Endothelial cell of umbilical vein (primary cell): Measurements from ENCODE around the gene ELL2. TPM values are rescaled to one million over a fixed set of nuclear protein-coding genes. Genes with fewer than 3 reads are reported as not detected.

ENCODE experiments used
- BruUV-seq: library from RNA; stranded (reverse); fragments of 400-500 nt; replicated peaks from 2 replicates; lab custom pipeline; 2021; lab: Mats Ljungman, UMichigan
- CTCF ChIA-PET: fragments of 300-600, 350-600 bp; sonication (Branson Sonifier 250); formaldehyde crosslinking; loops from one replicate; lab custom pipeline; 2021; ENCODE audit warnings: antibody characterized with exemption, inconsistent platforms; lab: Charles Lee
- POLR2A ChIA-PET: fragments of 300-600, 350-600 bp; sonication (Branson Sonifier 250); formaldehyde crosslinking; loops from one replicate; lab custom pipeline; 2021; ENCODE audit warnings: antibody characterized with exemption, inconsistent platforms; lab: Charles Lee
- DNase-seq: peaks from one replicate; pipeline ENCODE4 v3.0.0-alpha.2; 2011; ENCODE audit warnings: low read depth, low spot score
- FAIRE-seq: peaks from 2 replicates; lab custom pipeline; 2011; peaks lifted over from hg19 to GRCh38; lab: Jason Lieb, UNC
- H2AFZ ChIP-seq: 2 replicates; pipeline ENCODE4 v1.6.0; 2012; ENCODE audit warnings: low read depth, low read length, control low read depth, inconsistent platforms
- H3K27ac ChIP-seq: 2 replicates; pipeline ENCODE4 v1.5.1; 2011; ENCODE audit warnings: low read depth, mild to moderate bottlenecking, control low read depth, low read length, moderate library complexity; ENCODE audit not compliant: insufficient read depth
- H3K27me3 ChIP-seq, 2 experiments: 2 replicates each; pipeline versions ENCODE4 v1.6.0 to v1.6.1; 2011; ENCODE audit warnings: low read length in 2 of 2, mixed read lengths in 1 of 2; ENCODE audit not compliant: control insufficient read depth in 2 of 2, insufficient read depth in 2 of 2
- H3K36me3 ChIP-seq, 2 experiments: 2 replicates in 1 of 2; 3 replicates in 1 of 2; pipeline ENCODE4 v1.5.1; 2011; ENCODE audit warnings: low read length in 2 of 2, mild to moderate bottlenecking in 1 of 2, moderate library complexity in 1 of 2; ENCODE audit not compliant: control insufficient read depth in 2 of 2, insufficient read depth in 2 of 2; ENCODE audit errors: extremely low read depth in 1 of 2
- H3K4me1 ChIP-seq: 3 replicates; pipeline ENCODE4 v1.5.1; 2011; ENCODE audit warnings: mild to moderate bottlenecking, low read length; ENCODE audit not compliant: control insufficient read depth, insufficient read depth; ENCODE audit errors: extremely low read depth
- H3K4me2 ChIP-seq: 2 replicates; pipeline ENCODE4 v1.6.1; 2011; ENCODE audit warnings: low read length, control low read depth, mixed read lengths; ENCODE audit not compliant: insufficient read depth
- H3K4me3 ChIP-seq, 3 experiments: fragments of 200-600 bp in 1 of 3; sonication (generic), shearing (Covaris generic) in 1 of 3; replicated peaks in 1 of 3; 2 replicates each; pipeline ENCODE4 v1.5.1; 2011 to 2016; ENCODE audit warnings: control low read depth in 3 of 3, low read length in 3 of 3, mild to moderate bottlenecking in 2 of 3, inconsistent platforms in 1 of 3, low read depth in 1 of 3, moderate library complexity in 1 of 3; ENCODE audit not compliant: insufficient read depth in 1 of 3
- H3K79me2 ChIP-seq: 2 replicates; pipeline ENCODE4 v1.6.0; 2012; ENCODE audit warnings: low read length, inconsistent platforms; ENCODE audit not compliant: control insufficient read depth, insufficient read depth
- H3K9ac ChIP-seq: replicated peaks from 2 replicates; pipeline ENCODE3; 2011; ENCODE audit warnings: low read length, control low read depth; ENCODE audit not compliant: insufficient read depth; ENCODE audit errors: extremely low read depth
- H3K9me1 ChIP-seq: replicated peaks from 3 replicates; pipeline ENCODE4 v1.6.0; 2011; ENCODE audit warnings: mild to moderate bottlenecking, low read length; ENCODE audit not compliant: control insufficient read depth, insufficient read depth; ENCODE audit errors: extremely low read depth
- H3K9me3 ChIP-seq: replicated peaks from 2 replicates; pipeline ENCODE4 v1.5.1; 2012; ENCODE audit warnings: low read length, inconsistent platforms; ENCODE audit not compliant: control insufficient read depth, insufficient read depth
- H4K20me1 ChIP-seq: replicated peaks from 2 replicates; pipeline ENCODE3; 2011; ENCODE audit warnings: mild to moderate bottlenecking, low read length; ENCODE audit not compliant: control insufficient read depth, insufficient read depth; ENCODE audit errors: extremely low read depth
- EZH2 ChIP-seq: IDR thresholded peaks from 2 replicates; pipeline ENCODE4 v1.6.1; 2012; ENCODE audit warnings: borderline replicate concordance, low read depth, mild to moderate bottlenecking, moderate library complexity, low read length, inconsistent platforms; ENCODE audit not compliant: severe bottlenecking
- FOS ChIP-seq: IDR thresholded peaks from 2 replicates; pipeline ENCODE4 v1.6.1; 2011; ENCODE audit warnings: mild to moderate bottlenecking, low read length, moderate library complexity, borderline replicate concordance; ENCODE audit not compliant: insufficient read depth
- GATA2 ChIP-seq: IDR thresholded peaks from 2 replicates; pipeline ENCODE4 v1.7.0; 2011; ENCODE audit warnings: low read depth, mild to moderate bottlenecking, moderate library complexity, mixed read lengths, low read length; ENCODE audit not compliant: insufficient read length, insufficient read depth
- JUN ChIP-seq: IDR thresholded peaks from 2 replicates; pipeline ENCODE4 v1.6.1; 2011; ENCODE audit warnings: borderline replicate concordance, low read depth; ENCODE audit not compliant: insufficient read length, insufficient read depth
- MAX ChIP-seq: IDR thresholded peaks from 2 replicates; pipeline ENCODE4 v1.6.1; 2011; ENCODE audit not compliant: insufficient read depth, insufficient read length
- MYC ChIP-seq: IDR thresholded peaks from one replicate; pipeline ENCODE4 v1.6.1; 2011; ENCODE audit warnings: mild to moderate bottlenecking, low read depth, low read length
- POLR2A ChIP-seq: IDR thresholded peaks from 2 replicates; pipeline ENCODE4 v1.6.1; 2012; ENCODE audit warnings: low read depth, mild to moderate bottlenecking, control low read depth, low read length
- POLR2AphosphoS5 ChIP-seq: IDR thresholded peaks from 2 replicates; pipeline ENCODE4 v1.6.1; 2012; ENCODE audit warnings: low read depth, mild to moderate bottlenecking, control low read depth, low read length, moderate library complexity; ENCODE audit not compliant: insufficient read depth
- dilution Hi-C: fragments of 300-500 bp; cut with MboI; formaldehyde crosslinking; loops from one replicate; pipeline ENCODE4 v1.15.0; 2019; ENCODE audit warnings: low sequenced_read_pairs; ENCODE audit not compliant: extremely low pct_ligation_motif_present
- intact Hi-C: fragments of 100-400 bp; cut with micrococcal nuclease; formaldehyde crosslinking; loops from one replicate; pipeline ENCODE4 v1.10.0; 2022
- polyA plus RNA-seq, 4 experiments: library from polyadenylated mRNA; depleted of rRNA in 3 of 4; stranded (reverse) in 3 of 4; unstranded in 1 of 4; fragments of >200 nt; gene quantifications; 2 replicates each; pipeline versions ENCODE4 v1.2.1 to v1.2.3, GENCODE V29; 2011 to 2012; ENCODE audit warnings: missing spikeins in 1 of 4
- total RNA-seq: library from RNA; stranded (reverse); gene quantifications from 2 replicates; pipeline ENCODE4 v1.2.3, GENCODE V29; 2021
- TF ChIP-seq, protein P1 (sequence below), 2 donors: IDR thresholded peaks; 1 replicate in 1 of 2; 2 replicates in 1 of 2; pipeline ENCODE4 v1.5.1; 2011; ENCODE audit warnings: low read length in 2 of 2, mild to moderate bottlenecking in 2 of 2, moderate library complexity in 2 of 2, control low read depth in 1 of 2, inconsistent platforms in 1 of 2, low read depth in 1 of 2; ENCODE audit not compliant: insufficient read depth in 1 of 2; ENCODE audit errors: extremely low read depth in 1 of 2

ELL2 gene
- total and polyA plus RNA-seq, 2 donors (not counting 3 experiments of a cell fraction or from before 2014, with no cell fraction given), result 6.8 to 26.0 TPM

DNA sequence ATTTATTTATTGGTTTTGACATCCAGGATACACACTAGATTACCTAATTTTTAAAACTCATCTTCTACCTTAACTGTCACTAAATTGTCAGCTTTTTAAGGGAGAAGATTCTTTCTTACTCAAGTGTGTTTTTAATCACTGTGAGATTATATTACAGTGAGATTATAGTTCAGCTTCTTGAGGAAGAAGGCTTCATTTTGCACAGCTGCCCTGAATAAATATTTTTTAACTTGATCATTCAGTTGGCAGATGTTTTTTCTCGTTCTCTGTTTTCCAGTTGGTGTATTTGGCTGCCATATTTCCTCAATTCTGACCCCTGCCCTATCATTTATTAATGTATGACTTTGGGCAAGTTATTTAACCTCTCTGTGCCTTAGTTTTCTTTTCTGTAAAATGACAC is 15.0 kb upstream of the ELL2 start:
- POLR2A ChIA-PET, result no interaction called here
- CTCF ChIA-PET, result no interaction called here
- no peaks in the 10 kb centered on the region for H3K9me3 ChIP-seq
- TF ChIP-seq MAX, result no peak
- TF ChIP-seq MYC, result no peak
- no peak for TF ChIP-seq FOS
- TF ChIP-seq JUN, result no peak
- no peak for TF ChIP-seq POLR2A
- TF ChIP-seq EZH2, result no peak
- TF ChIP-seq POLR2AphosphoS5, result no peak
- no peak for TF ChIP-seq GATA2
- TF ChIP-seq, protein P1, sequence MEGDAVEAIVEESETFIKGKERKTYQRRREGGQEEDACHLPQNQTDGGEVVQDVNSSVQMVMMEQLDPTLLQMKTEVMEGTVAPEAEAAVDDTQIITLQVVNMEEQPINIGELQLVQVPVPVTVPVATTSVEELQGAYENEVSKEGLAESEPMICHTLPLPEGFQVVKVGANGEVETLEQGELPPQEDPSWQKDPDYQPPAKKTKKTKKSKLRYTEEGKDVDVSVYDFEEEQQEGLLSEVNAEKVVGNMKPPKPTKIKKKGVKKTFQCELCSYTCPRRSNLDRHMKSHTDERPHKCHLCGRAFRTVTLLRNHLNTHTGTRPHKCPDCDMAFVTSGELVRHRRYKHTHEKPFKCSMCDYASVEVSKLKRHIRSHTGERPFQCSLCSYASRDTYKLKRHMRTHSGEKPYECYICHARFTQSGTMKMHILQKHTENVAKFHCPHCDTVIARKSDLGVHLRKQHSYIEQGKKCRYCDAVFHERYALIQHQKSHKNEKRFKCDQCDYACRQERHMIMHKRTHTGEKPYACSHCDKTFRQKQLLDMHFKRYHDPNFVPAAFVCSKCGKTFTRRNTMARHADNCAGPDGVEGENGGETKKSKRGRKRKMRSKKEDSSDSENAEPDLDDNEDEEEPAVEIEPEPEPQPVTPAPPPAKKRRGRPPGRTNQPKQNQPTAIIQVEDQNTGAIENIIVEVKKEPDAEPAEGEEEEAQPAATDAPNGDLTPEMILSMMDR (IDR thresholded peaks at IDR 0.05; ENCODE audit: extremely low read depth in 1 of 2, insufficient read depth in 1 of 2, low read depth in 1 of 2, low read length in 2 of 2), result no peak
- DNase-seq (no peak), FAIRE-seq (no peak)
- H3K9me1 ChIP-seq, result no peaks in the 10 kb centered on the region
- H4K20me1 ChIP-seq, result no peaks in the 10 kb centered on the region
- dilution Hi-C loops, result no loop called here
- no peak overlapping the region for H3K4me3 ChIP-seq
- peaks cover 7% of the 10 kb centered on the region for H3K4me1 ChIP-seq
- H3K27me3 ChIP-seq, result no peaks in the 10 kb centered on the region
- H3K27ac ChIP-seq, result no peak overlapping the region
- H3K4me2 ChIP-seq, result no peak overlapping the region
- no peaks in the 10 kb centered on the region for H3K36me3 ChIP-seq
- H3K79me2 ChIP-seq, result no peaks in the 10 kb centered on the region
- no TSS peak for BruUV-seq
- no peak overlapping the region for H2AFZ ChIP-seq
- no peak overlapping the region for H3K9ac ChIP-seq
- intact Hi-C loops, result no loop called here
